HEK293 (cell line): ENCODE results near the gene NRL.
A peak's percentile ranks its signal among the peaks of the same experiment; 100 is the strongest.

ENCODE experiments used
- CTCF ChIA-PET: fragments of 350-600 bp; formaldehyde crosslinking; extraction: SDS; loops from one replicate; lab custom pipeline; 2021; ENCODE audit warnings: antibody characterized with exemption; lab: Yijun Ruan, JAX
- POLR2A ChIA-PET: fragments of 300-600 bp; formaldehyde crosslinking; extraction: SDS; loops from one replicate; lab custom pipeline; 2020; ENCODE audit warnings: antibody characterized with exemption, inconsistent platforms; lab: Yijun Ruan, JAX
- H3K27ac ChIP-seq: fragments of 200-500 bp; sonication (Bioruptor generic); 2 replicates; pipeline ENCODE4 v1.5.1; 2014; ENCODE audit warnings: low read depth, low read length, control low read depth, inconsistent platforms; ENCODE audit errors: extremely low read depth
- H3K36me3 ChIP-seq, 2 experiments: fragments of 200-500 bp in 1 of 2; sonication (Bioruptor generic) in 1 of 2; 1 replicate in 1 of 2; 2 replicates in 1 of 2; pipeline ENCODE4 v1.5.1; 2014 to 2017; ENCODE audit warnings: inconsistent platforms in 2 of 2, low read length in 2 of 2; ENCODE audit not compliant: control insufficient read depth in 2 of 2, insufficient read depth in 1 of 2
- H3K4me1 ChIP-seq: fragments of 200-500 bp; sonication (Bioruptor generic); 2 replicates; pipeline ENCODE4 v1.5.1; 2014; ENCODE audit warnings: mild to moderate bottlenecking, low read length, inconsistent platforms; ENCODE audit not compliant: control insufficient read depth, insufficient read depth
- H3K4me3 ChIP-seq: 2 replicates; pipeline ENCODE4 v1.5.1; 2011; ENCODE audit warnings: low read depth, mild to moderate bottlenecking, control low read depth, low read length, moderate library complexity
- H3K9me3 ChIP-seq: fragments of 200-500 bp; sonication (Bioruptor generic); 2 replicates; pipeline ENCODE4 v1.5.1; 2014; ENCODE audit warnings: low read depth, low read length, inconsistent platforms; ENCODE audit not compliant: control insufficient read depth, insufficient read depth
- GLI4 ChIP-seq: fragments of 450-650 bp; formaldehyde crosslinking; IDR thresholded peaks from 2 replicates; pipeline ENCODE4 v1.5.1; 2016; ENCODE audit warnings: missing biosample characterization, missing genetic modification characterization
- HIC1 ChIP-seq: fragments of 450-650 bp; formaldehyde crosslinking; IDR thresholded peaks from 2 replicates; pipeline ENCODE4 v1.5.1; 2016; ENCODE audit warnings: missing biosample characterization, missing genetic modification characterization
- KLF10 ChIP-seq: fragments of 450-650 bp; IDR thresholded peaks from 2 replicates; pipeline ENCODE4 v1.5.1; 2018; ENCODE audit warnings: missing biosample characterization, mild to moderate bottlenecking, missing genetic modification characterization
- KLF16 ChIP-seq: fragments of 450-650 bp; formaldehyde crosslinking; IDR thresholded peaks from 2 replicates; pipeline ENCODE4 v1.5.1; 2017; ENCODE audit warnings: missing biosample characterization, missing genetic modification characterization
- KLF9 ChIP-seq: fragments of 450-650 bp; formaldehyde crosslinking; IDR thresholded peaks from 2 replicates; pipeline ENCODE4 v1.5.1; 2016; ENCODE audit warnings: missing biosample characterization, missing genetic modification characterization, low read depth
- MZF1 ChIP-seq: fragments of 450-650 bp; formaldehyde crosslinking; IDR thresholded peaks from 2 replicates; pipeline ENCODE4 v1.5.1; 2017; ENCODE audit warnings: missing biosample characterization, missing genetic modification characterization, borderline replicate concordance
- SP7 ChIP-seq: fragments of 450-650 bp; formaldehyde crosslinking; IDR thresholded peaks from 2 replicates; pipeline ENCODE4 v1.5.1; 2016; ENCODE audit warnings: missing biosample characterization, missing genetic modification characterization
- TRIM28 ChIP-seq: IDR thresholded peaks from 2 replicates; pipeline ENCODE4 v1.6.1; 2011; ENCODE audit warnings: low read length, control low read depth, borderline replicate concordance
- ZNF114 ChIP-seq: fragments of 450-650 bp; formaldehyde crosslinking; IDR thresholded peaks from 2 replicates; pipeline ENCODE4 v1.5.0; 2017; ENCODE audit warnings: missing biosample characterization, missing genetic modification characterization
- ZNF184 ChIP-seq: fragments of 450-650 bp; IDR thresholded peaks from 2 replicates; pipeline ENCODE4 v1.5.1; 2018; ENCODE audit warnings: missing biosample characterization, mild to moderate bottlenecking, missing genetic modification characterization
- ZNF24 ChIP-seq: fragments of 450-650 bp; formaldehyde crosslinking; IDR thresholded peaks from 2 replicates; pipeline ENCODE4 v1.5.1; 2016; ENCODE audit warnings: missing biosample characterization, missing genetic modification characterization
- ZNF274 ChIP-seq, 2 experiments: fragments of 200-500 bp in 1 of 2; fragments of 450-650 bp in 1 of 2; sonication (Bioruptor generic) in 1 of 2; formaldehyde crosslinking in 1 of 2; IDR thresholded peaks; 2 replicates each; pipeline versions ENCODE4 v1.5.1 to v1.6.1; 2014 to 2016; ENCODE audit warnings: borderline replicate concordance in 1 of 2, inconsistent platforms in 1 of 2, low read length in 1 of 2, missing biosample characterization in 1 of 2, missing genetic modification characterization in 1 of 2
- ZNF362 ChIP-seq: fragments of 450-650 bp; formaldehyde crosslinking; IDR thresholded peaks from 2 replicates; pipeline ENCODE4 v1.5.1; 2016; ENCODE audit warnings: missing biosample characterization, missing genetic modification characterization
- ZNF513 ChIP-seq: fragments of 450-650 bp; IDR thresholded peaks from 2 replicates; pipeline ENCODE4 v1.5.1; 2018; ENCODE audit warnings: missing biosample characterization, missing genetic modification characterization
- ZNF549 ChIP-seq: fragments of 450-650 bp; IDR thresholded peaks from 2 replicates; pipeline ENCODE4 v1.5.1; 2018; ENCODE audit warnings: missing biosample characterization, missing genetic modification characterization, mild to moderate bottlenecking, inconsistent platforms, moderate library complexity
- ZNF596 ChIP-seq: fragments of 450-650 bp; IDR thresholded peaks from 2 replicates; pipeline ENCODE4 v1.5.0; 2018; ENCODE audit warnings: missing biosample characterization, mild to moderate bottlenecking, missing genetic modification characterization, moderate library complexity
- ZNF624 ChIP-seq: fragments of 450-650 bp; formaldehyde crosslinking; IDR thresholded peaks from 2 replicates; pipeline ENCODE4 v1.5.1; 2017; ENCODE audit warnings: missing biosample characterization, missing genetic modification characterization
- ZNF76 ChIP-seq: fragments of 450-650 bp; formaldehyde crosslinking; IDR thresholded peaks from 2 replicates; pipeline ENCODE4; 2016; ENCODE audit warnings: low read depth, missing biosample characterization, missing genetic modification characterization, borderline replicate concordance
- ZNF768 ChIP-seq: fragments of 450-650 bp; formaldehyde crosslinking; IDR thresholded peaks from 2 replicates; pipeline ENCODE4 v1.5.1; 2018; ENCODE audit warnings: missing biosample characterization, mild to moderate bottlenecking, missing genetic modification characterization
- ZNF776 ChIP-seq: fragments of 450-650 bp; formaldehyde crosslinking; IDR thresholded peaks from 2 replicates; pipeline ENCODE4 v1.5.0; 2017; ENCODE audit warnings: missing biosample characterization, missing genetic modification characterization, borderline replicate concordance
- ZNF837 ChIP-seq: fragments of 450-650 bp; formaldehyde crosslinking; IDR thresholded peaks from 2 replicates; pipeline ENCODE4 v1.5.1; 2016; ENCODE audit warnings: missing biosample characterization, missing genetic modification characterization
- TF ChIP-seq, protein P1 (sequence below): fragments of 450-650 bp; formaldehyde crosslinking; IDR thresholded peaks from 2 replicates; pipeline ENCODE4 v1.5.1; 2017; ENCODE audit warnings: missing biosample characterization, missing genetic modification characterization
- TF ChIP-seq, protein P2 (sequence below): fragments of 450-650 bp; formaldehyde crosslinking; IDR thresholded peaks from 2 replicates; pipeline ENCODE4; 2016; ENCODE audit warnings: missing biosample characterization, missing genetic modification characterization
- TF ChIP-seq, protein P3 (sequence below): fragments of 450-650 bp; formaldehyde crosslinking; optimal IDR thresholded peaks from 2 replicates; pipeline ENCODE3; 2016; ENCODE audit warnings: missing biosample characterization, mild to moderate bottlenecking, missing genetic modification characterization
- TF ChIP-seq, protein P4 (sequence below): fragments of 450-650 bp; formaldehyde crosslinking; IDR thresholded peaks from 2 replicates; pipeline ENCODE4 v1.5.1; 2016; ENCODE audit warnings: missing biosample characterization, missing genetic modification characterization

Gene NRL

GRCh38 chr14:24093901-24094840 lies 20.6 kb downstream of the NRL start, which contains the start of gene PCK2:
Gene PCK2 (plus strand): TSS chr14:24094311. CDS start chr14:24094406, 95 bp downstream.
- peaks cover 0 to 20% of the 10 kb centered on the region in 2 experiments; a peak in 1 of 3 replicates for H3K36me3 ChIP-seq
- H3K27ac ChIP-seq = peak within 1 kb of the TSS; percentile 87
- POLR2A ChIA-PET = interaction anchor here (0.6 to 4.2 kb wide), 27 partner anchors 8 to 177 kb away, joined by 3 to 64 read pairs (median 4); partner anchors contain the start of genes CARMIL3, CHMP4A, DCAF11 and DHRS4
- CTCF ChIA-PET = interaction anchor here (0.6 to 9.4 kb wide), 9 partner anchors 9 to 222 kb away, joined by 3 to 247 read pairs (median 4); partner anchors contain the start of genes DCAF11, IRF9 and NRL
- no peaks in the 10 kb centered on the region for H3K9me3 ChIP-seq
- peak within 1 kb of the TSS; percentile 81 for H3K4me3 ChIP-seq
- peaks cover 3% of the 10 kb centered on the region; the same call in 1 of the 2 replicates for H3K4me1 ChIP-seq
- TF ChIP-seq HIC1 (tag by site-specific recombination) = no peak
- no peak for TF ChIP-seq ZNF549 (tag by site-specific recombination)
- TF ChIP-seq, protein P1, sequence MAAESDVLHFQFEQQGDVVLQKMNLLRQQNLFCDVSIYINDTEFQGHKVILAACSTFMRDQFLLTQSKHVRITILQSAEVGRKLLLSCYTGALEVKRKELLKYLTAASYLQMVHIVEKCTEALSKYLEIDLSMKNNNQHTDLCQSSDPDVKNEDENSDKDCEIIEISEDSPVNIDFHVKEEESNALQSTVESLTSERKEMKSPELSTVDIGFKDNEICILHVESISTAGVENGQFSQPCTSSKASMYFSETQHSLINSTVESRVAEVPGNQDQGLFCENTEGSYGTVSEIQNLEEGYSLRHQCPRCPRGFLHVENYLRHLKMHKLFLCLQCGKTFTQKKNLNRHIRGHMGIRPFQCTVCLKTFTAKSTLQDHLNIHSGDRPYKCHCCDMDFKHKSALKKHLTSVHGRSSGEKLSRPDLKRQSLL (tag by site-specific recombination) = peak; percentile 81
- no peak for TF ChIP-seq ZNF24 (tag by site-specific recombination)
- peak; percentile 66 for TF ChIP-seq KLF9 (tag by site-specific recombination)
- peak; percentile 84 for TF ChIP-seq SP7 (tag by site-specific recombination)
- TF ChIP-seq ZNF768 (tag by site-specific recombination) = no peak
- TF ChIP-seq ZNF114 (tag by site-specific recombination) = no peak
- no peak for TF ChIP-seq GLI4
- TF ChIP-seq, protein P2, sequence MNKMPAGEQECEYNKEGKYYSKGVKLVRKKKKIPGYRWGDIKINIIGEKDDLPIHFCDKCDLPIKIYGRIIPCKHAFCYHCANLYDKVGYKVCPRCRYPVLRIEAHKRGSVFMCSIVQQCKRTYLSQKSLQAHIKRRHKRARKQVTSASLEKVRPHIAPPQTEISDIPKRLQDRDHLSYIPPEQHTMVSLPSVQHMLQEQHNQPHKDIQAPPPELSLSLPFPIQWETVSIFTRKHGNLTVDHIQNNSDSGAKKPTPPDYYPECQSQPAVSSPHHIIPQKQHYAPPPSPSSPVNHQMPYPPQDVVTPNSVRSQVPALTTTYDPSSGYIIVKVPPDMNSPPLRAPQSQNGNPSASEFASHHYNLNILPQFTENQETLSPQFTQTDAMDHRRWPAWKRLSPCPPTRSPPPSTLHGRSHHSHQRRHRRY (tag by site-specific recombination) = no peak
- TF ChIP-seq ZNF837 (tag by site-specific recombination) = no peak
- TF ChIP-seq ZNF184 (tag by site-specific recombination) = no peak
- peak; percentile 86 for TF ChIP-seq KLF10 (tag by site-specific recombination)
- TF ChIP-seq ZNF596 (tag by site-specific recombination) = no peak
- TF ChIP-seq ZNF624 = no peak
- no peak for TF ChIP-seq ZNF362
- no peak for TF ChIP-seq ZNF513 (tag by site-specific recombination)
- TF ChIP-seq KLF16 (tag by site-specific recombination) = peak; percentile 82
- TF ChIP-seq, protein P3, sequence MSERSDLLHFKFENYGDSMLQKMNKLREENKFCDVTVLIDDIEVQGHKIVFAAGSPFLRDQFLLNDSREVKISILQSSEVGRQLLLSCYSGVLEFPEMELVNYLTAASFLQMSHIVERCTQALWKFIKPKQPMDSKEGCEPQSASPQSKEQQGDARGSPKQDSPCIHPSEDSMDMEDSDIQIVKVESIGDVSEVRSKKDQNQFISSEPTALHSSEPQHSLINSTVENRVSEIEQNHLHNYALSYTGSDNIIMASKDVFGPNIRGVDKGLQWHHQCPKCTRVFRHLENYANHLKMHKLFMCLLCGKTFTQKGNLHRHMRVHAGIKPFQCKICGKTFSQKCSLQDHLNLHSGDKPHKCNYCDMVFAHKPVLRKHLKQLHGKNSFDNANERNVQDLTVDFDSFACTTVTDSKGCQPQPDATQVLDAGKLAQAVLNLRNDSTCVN (tag by site-specific recombination) = peak; percentile 92
- TF ChIP-seq MZF1 (tag by site-specific recombination) = no peak
- no peak for TF ChIP-seq ZNF776 (tag by site-specific recombination)
- TF ChIP-seq ZNF274 (IDR thresholded peaks at IDR 0.05; ENCODE audit: low read length) = no peak
- no peak for TF ChIP-seq ZNF274 (tag by site-specific recombination; IDR thresholded peaks at IDR 0.05; ENCODE audit: borderline replicate concordance)
- no peak for TF ChIP-seq TRIM28
- TF ChIP-seq ZNF76 (tag by site-specific recombination) = peak; percentile 80
- TF ChIP-seq, protein P4, sequence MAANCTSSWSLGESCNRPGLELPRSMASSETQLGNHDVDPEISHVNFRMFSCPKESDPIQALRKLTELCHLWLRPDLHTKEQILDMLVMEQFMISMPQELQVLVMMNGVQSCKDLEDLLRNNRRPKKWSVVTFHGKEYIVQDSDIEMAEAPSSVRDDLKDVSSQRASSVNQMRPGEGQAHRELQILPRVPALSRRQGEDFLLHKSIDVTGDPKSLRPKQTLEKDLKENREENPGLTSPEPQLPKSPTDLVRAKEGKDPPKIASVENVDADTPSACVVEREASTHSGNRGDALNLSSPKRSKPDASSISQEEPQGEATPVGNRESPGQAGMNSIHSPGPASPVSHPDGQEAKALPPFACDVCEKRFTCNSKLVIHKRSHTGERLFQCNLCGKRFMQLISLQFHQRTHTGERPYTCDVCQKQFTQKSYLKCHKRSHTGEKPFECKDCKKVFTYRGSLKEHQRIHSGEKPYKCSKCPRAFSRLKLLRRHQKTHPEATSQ = 0 out of 2 replicates have a peak, but pooled peaks have one; percentile 62
